Stimulated activated CD8-positive, alpha-beta memory T cell treated with anti-CD3 and anti-CD28 coated beads, Interleukin-4, amount 100 ng/mL, for 24 hours (primary cell): ENCODE measurements around the gene DNAH1.

Source experiments
- DNase-seq: peaks from one replicate; pipeline ENCODE4 v3.0.0-alpha.2; 2020; ENCODE audit warnings: low read depth

Gene DNAH1

GRCh38 chr3:52357151-52358080, 41.3 kb downstream of the DNAH1 start:
- no peak for DNase-seq

GRCh38 chr3:52358362-52358940, 42.3 kb downstream of the DNAH1 start:
- no peak for DNase-seq

- no peak for DNase-seq
Observed at GRCh38 chr3:52359116-52359855, 43.2 kb downstream of the DNAH1 start.

GRCh38 chr3:52361011-52361410, 44.9 kb downstream of the DNAH1 start:
- DNase-seq = no peak

- no peak for DNase-seq
Observed at GRCh38 chr3:52361454-52361853, 45.3 kb downstream of the DNAH1 start.

- no peak for DNase-seq
Observed at GRCh38 chr3:52361898-52362297, 45.8 kb downstream of the DNAH1 start.

- DNase-seq = no peak
Observed at GRCh38 chr3:52364322-52365035, 48.4 kb downstream of the DNAH1 start.

GRCh38 chr3:52366527-52366926, 50.4 kb downstream of the DNAH1 start:
- DNase-seq = no peak

GRCh38 chr3:52367891-52368880, 52.1 kb downstream of the DNAH1 start:
- no peak for DNase-seq

GRCh38 chr3:52370531-52370930, 54.4 kb downstream of the DNAH1 start:
- DNase-seq = no peak

GRCh38 chr3:52372822-52373504, 56.8 kb downstream of the DNAH1 start:
- no peak for DNase-seq

- no peak for DNase-seq
Observed at GRCh38 chr3:52373676-52374075, 57.6 kb downstream of the DNAH1 start.

- DNase-seq = no peak
Observed at GRCh38 chr3:52374173-52374572, 58.1 kb downstream of the DNAH1 start.

- DNase-seq = no peak
Observed at GRCh38 chr3:52379610-52380009, 63.5 kb downstream of the DNAH1 start.

- DNase-seq = no peak
Observed at GRCh38 chr3:52380023-52380422, 63.9 kb downstream of the DNAH1 start.

GRCh38 chr3:52381623-52382022, 65.5 kb downstream of the DNAH1 start:
- no peak for DNase-seq

GRCh38 chr3:52383446-52383845, 67.3 kb downstream of the DNAH1 start:
- DNase-seq = no peak

GRCh38 chr3:52384019-52384761, 68.1 kb downstream of the DNAH1 start:
- no peak for DNase-seq

GRCh38 chr3:52385157-52385556, 69.0 kb downstream of the DNAH1 start:
- DNase-seq = no peak

GRCh38 chr3:52387481-52387880, 71.4 kb downstream of the DNAH1 start:
- DNase-seq = no peak
